Body of pancreas (tissue), 4 donors: ENCODE results near the gene C10orf90.

Experiments
- CTCF ChIP-seq, 7 experiments: fragments of 450-650 bp in 4 of 7; fragments of 200-600 bp in 3 of 7; sonication (generic) in 3 of 7; IDR thresholded peaks; one replicate each; pipeline ENCODE4 v1.5.1; 2016 to 2019; ENCODE audit warnings: antibody characterized with exemption in 7 of 7
- POLR2A ChIP-seq, 3 donors: fragments of 450-650 bp; IDR thresholded peaks; one replicate each; pipeline ENCODE4 v1.6.1; 2016; ENCODE audit warnings: antibody characterized with exemption in 3 of 3, mild to moderate bottlenecking in 2 of 3

GRCh38 chr10:126705951-126706565, 35.6 kb upstream of the C10orf90 start:
- TF ChIP-seq CTCF (IDR thresholded peaks at IDR 0.05) (no peak), POLR2A (IDR thresholded peaks at IDR 0.05) (no peak)
